Suppressor macrophage treated with lipopolysaccharide for 4 hours (primary cell): ENCODE results near the gene RBFOX2.

ENCODE experiments used
- DNase-seq: peaks from one replicate; pipeline ENCODE4 v3.0.0-alpha.2; 2020

RBFOX2 gene

DNA sequence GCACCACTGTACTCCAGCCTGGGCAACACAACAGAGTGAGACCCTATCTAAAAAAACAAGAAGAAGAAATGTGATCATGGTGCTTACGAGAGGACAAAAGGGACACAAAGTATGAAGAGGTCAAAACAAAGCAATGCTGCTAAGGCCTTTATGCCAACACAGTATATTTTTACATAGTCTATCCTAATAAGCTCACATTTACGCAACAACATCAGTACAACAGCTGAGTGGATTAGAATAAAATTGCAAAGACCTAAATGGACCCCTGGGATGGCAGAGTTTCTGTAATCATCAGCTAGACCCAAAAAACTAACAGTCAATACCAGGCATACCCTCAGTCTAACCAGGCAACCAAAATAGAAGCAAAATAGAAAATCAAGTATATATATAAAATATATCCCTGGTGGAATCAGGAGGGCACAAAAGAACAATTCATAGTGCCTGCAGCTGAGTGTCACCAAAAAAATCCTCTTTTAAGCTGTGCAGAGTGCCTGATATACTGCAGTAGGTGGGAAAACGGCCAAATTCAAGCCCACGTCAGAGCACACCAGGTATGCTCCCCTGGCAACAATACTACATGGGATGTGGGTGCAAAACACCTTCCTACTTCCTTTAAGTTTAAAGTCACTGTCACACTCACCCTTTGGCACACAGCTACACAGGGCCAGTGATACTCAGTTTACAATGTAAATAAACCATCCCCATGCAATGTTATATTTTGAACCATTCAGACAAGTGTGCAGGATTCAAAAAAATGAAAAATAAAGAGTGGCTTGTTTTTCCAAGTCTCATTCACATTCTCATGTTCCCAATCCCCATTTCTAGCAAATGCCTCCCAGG is 57.8 kb downstream of the RBFOX2 start:
- DNase-seq, result no peak

DNA sequence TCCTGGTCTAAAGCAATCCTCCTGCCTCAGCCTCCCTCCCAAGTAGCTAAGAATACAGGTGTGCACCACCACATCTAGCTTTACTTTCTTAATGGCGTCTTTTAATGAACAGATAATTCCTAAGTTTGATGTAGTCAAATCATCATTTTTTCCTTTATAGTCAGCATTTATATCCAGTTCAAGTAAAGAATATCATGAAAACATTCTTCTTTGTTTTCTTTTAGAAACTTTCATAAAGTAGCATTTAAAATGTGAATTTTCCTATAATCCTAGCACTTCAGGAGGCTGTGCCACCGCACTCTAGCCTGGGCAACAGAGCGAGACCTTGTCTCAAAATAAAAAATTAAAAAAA is 61.6 kb downstream of the RBFOX2 start:
- DNase-seq, result no peak

DNA sequence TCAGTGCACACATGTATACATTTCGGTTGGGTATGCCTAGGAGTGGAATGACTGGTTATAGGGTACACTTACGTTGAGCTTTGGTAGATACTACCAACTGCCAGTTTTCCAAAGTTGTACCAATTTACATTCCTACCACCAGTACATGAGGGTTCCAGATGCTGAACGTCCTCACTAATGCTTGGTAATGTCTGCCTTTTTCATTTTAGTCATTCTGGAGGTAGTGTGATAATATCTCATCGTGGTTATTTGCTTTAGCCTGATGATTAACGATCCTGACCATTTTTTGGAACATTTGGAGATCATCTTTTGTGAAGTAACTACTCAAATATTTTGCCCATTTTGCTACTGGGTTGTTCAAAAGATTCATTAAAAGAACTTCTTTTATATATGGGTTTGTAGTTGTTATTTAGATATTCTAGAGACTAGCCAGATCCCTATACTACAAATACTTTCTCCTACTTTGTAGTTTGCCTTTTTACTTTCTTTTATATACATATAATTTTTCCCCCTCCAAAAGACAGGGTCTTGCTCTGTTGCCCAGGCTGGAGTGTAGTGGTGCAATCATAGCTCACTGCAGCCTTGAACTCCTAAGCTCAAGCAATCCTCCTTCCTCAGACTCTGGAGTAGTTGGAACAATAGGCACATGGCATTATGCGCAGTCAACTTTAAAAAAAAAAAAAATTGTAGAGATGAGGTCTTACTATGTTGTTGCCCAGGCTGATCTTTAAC is 62.1 kb downstream of the RBFOX2 start:
- no peak for DNase-seq

DNA sequence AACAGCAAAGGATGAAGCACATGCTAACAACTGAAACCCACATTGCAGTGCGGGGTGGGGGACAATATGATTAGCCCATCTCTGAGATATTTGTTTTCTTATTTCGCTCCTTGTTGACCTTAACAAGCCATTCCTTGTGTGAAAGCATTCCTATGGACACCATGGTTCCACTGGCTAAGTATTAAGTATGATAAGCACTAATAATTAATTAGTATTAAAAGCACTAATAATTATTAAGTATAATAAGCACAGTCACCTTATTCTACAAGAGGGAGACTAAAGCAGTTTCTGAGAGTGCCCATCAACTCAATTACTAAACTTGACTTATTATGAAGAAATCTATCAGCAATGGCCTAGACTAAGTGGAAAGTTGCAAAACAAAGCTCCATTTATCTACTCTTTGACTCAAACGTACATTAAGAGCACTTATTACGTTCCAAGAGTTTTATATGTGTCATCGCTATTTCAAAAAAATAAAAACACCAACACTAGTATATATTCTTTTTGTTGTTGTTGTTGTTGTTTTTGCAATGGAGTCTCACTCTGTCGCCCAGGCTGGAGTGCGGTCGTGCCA is 65.3 kb downstream of the RBFOX2 start:
- no peak for DNase-seq

DNA sequence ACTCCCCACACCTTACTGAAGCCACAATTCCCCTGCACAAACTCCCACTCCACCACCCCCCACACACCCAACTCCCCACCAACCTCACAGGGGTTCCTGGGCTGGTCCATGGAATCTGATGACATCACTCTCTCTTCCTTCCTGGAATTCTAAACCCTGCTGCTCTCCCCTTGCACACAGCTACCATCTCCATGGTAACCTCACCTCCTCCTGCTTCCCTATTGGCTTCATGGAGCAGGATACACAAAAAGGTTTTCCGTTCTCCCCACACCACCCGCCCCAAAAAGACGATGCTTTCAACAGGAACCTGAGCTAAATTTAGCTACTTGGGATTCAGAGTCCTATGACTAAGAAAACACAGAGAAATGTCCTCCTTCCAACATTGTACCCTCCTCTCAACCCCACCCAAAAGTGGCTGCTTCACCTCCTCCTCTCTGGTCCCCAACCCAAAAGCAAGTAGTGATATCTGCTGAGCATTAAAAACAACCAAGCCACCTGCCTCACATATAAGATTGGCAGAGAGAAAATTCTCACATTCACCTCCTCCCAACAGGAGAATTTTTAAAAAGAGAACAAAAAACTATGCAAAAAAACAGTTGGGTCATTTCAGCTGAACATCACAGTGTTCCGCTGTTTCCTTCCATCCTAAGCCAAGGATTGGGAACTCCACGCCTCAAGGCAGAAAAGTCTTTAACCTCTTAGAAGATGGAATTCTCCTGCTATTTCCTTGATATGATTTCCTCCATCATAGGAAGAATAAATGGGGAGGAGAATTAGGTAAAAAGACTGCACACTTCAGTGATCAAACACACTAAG is 66.9 kb downstream of the RBFOX2 start:
- DNase-seq, result no peak

DNA sequence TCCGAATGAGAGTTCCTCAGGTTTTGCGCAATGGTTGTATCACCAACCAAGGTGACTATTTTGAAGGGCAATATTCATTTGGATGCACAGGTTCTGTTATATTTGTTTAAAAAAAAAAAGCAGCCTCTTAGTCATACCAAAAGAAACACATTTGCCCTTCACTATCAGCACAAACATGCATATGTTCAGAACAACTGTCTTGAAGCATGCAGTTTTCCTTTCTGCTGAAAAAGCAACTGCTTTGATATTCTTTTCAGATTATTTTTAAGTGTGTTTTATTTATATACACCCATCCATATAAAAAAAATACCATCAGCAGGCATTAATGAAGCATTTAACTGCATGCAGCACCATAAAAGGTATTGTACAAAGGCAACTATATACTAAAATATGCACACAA is 67.8 kb downstream of the RBFOX2 start:
- no peak for DNase-seq

DNA sequence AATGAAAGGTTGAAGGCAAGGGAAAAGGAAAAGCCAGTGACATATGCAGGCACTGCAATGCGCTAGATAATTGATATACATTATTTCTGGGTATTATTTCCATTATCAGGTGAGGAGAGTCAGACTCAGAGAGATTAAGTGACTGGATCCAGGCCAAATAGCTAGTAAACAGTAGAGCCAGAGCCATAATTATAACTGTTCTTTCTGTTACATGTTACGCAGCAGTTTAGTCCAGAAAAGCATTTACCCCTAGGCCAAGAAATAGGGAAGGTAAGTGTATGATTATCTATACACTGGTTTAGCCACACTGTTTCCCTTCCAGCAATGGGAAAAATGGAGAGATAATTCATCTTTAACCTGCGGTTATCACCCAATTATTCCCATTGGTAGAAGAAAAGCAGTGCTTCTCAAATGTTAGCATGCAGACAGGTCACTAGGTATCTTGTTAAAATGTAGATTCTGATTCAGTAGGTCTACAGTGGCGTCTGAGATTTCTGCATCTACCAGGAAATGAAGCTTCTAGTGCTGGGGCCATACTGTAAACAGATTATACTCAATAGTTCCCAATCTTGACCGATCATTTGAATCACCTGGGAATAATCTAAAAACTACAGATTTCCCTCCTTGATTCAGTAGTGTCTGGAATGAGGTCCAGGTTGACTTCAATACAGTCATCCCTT is 69.4 kb downstream of the RBFOX2 start:
- DNase-seq, result no peak

DNA sequence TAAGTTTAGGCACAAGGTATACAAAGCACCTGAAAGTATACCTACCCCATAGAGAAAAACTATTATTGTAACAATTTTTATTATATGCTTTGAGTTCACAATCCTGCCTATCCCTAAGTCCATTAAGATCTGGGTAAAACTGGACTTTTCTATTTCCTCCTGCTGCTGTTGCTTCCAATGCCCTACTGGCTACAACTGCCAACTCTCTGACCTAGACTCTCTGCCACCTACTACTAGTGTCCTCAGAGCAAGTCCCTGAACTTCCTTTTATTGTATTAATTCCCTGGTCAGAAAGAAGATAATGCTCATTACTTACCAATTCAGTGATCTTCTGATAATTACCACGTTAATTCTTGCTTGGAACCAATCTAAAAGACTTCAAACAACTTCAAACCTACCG is 70.3 kb downstream of the RBFOX2 start:
- DNase-seq, result no peak

DNA sequence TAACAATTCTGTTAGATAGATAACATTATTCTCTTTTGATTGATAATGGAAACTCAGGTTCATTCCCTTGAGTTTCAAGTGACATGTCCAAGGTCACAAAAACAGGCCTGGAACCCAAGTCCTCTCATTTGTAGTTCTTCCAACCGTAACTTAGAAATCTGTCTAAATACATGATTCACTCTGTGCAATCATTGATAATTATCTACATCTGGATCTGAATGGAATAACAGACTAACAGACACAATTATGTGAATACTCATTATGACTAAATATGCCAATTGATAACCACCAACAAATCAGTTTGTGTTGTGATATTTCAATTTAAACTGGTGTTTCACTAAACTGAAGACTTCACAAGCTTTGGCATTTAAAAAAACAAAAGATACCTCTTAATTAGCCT is 71.0 kb downstream of the RBFOX2 start:
- no peak for DNase-seq

DNA sequence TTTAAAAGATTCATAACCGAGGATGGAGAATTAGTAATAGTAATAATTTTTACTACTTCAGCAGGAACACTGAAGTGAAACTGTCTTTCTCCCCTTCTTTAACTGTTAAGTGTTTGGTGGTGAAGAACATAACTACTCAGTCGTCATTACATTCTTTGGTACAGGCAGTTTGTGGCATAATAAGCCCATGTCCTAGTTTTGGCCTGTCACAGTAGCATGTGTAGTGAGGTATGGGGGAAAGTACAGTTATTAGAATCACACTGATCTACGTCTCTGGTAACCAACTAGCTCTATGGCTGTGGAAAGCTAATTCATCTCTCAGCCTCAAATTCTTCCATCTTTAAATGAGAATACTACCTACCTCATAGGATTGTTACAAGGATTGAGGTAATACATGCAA is 71.8 kb downstream of the RBFOX2 start:
- no peak for DNase-seq

DNA sequence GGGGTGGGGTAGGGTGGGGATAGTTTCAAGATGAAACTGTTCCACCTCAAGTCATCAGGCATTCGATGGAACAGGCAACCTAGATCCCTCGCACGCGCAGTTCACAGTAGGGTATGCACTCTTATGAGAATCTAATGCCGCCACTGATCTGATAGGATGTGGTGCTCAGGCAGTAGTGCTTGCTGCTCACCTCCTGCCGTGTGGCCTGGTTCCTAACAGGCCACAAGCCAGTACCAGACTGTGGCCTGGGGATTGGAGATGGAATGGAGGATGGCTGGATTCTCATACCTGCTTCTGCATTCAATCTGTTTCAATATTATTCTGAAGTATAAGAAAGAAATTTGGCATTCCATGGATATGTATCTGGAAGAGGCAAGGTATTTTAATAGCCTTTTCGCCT is 73.1 kb downstream of the RBFOX2 start:
- DNase-seq, result no peak

DNA sequence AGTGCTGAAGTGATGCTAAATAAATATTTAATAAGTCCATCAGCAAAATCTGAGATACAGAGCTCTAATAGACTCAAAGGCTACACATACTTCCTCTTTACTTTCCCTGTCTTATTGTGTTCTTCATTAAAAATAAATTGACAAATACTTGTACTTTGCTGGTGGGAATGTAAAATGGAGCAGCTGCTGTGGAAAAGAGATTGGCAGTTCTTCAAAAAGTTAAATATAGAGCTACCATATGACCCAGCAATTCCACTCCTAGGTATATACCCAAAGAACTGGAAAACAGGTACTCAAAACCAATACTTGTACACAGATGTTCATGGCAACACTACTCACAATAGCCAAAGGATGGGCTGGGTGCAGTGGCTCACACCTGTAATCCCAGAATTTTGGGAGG is 76.0 kb downstream of the RBFOX2 start:
- no peak for DNase-seq

DNA sequence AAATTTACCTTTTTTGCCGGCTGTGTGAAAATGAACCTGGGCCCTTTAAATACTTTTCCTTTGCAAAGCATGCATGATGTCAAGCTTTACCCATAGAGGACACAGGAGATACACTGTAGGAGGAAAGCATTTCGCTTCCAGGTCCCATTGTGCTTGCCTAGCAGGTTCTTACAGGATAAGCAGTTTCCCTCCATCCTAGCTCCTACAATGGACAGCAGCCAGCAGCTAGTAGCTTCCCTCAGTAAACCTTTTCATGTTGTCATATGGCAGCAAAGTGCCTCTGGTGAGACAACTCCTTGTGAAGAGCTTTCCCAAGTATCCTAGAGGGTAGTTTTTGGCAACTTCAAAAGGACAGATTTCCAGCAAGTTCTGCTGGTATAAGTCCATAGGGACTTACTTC is 78.4 kb downstream of the RBFOX2 start:
- DNase-seq, result no peak

DNA sequence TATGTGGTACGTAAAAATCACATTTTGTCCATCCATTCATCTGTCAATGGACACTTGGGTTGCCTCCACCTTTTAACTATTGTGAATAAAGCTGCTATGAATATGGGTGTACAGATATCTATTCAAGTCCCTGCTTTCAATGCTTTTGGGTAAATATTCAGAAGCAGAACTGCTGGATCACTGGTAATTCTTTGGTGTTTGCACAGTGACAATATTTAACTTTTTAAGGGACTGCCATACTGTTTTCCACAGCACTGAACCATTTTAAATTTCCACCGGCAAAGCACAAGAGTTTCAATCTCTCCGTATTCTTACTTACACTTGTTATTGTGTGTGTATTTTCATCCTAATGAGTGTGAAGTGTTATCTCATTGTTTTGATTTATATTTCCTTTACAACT is 79.4 kb downstream of the RBFOX2 start:
- no peak for DNase-seq

DNA sequence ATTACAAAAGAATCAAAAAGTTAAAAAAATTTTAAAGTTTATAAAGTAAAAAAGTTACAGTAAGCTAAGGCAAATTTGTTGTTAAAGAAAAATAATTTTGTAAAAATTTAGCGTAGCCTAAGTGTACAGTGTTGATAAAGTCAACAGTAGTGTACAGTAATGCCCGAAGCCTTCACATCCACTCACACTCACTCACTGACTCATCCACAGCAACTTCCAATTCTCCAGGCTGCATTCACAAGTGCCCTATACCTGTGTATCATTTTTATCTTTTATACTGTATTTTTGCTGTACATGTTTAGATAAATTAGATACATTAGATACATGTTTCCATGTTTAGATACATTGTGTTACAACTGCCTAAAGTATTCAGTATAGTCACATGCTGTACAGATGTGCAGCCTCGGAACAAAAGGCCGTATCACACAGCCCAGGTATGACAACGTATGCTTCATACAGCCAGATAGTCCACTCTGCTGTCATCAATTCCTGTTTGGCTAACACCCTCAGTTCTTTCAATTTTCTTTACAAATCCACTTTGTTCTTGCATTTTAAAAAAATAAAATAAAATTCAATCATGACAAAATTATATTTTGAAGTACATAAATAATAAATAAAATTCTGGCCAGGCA is 80.7 kb downstream of the RBFOX2 start:
- no peak for DNase-seq

DNA sequence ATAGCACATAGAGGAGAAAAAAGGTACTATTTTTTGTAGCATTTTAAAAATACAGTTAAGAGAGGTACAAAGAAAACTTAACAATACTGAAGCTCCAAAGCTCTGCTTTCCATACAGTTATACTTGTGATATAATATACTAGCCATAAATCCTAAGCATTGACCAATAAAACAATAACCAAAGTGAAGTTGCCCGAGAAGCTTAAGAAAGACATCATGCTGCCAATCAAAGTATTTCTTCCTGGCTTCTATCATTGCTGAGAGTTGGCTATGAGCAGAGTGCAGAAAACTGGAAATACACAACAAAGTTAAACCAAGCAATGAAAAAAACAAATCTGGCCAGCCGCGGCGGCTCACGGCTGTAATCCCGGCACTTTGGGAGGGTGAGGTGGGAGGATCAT is 84.2 kb downstream of the RBFOX2 start:
- DNase-seq, result no peak

DNA sequence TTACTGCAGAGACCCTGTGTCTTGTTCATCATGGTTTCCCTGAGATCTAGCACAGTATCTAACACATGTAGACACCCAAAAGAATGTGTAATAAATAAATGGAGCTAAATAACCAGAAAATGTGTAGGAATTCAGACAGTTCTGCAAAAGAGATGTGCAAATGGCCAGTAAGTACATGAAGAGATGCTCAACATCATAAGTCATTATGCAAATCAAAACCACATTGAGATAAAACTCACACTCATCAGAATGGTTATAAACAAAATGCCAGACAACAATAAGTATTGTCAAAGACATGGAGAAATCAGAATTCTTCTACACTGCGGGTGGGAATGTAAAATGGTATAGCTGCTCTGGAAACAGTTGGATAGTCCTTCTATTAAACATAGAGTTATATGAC is 88.5 kb downstream of the RBFOX2 start:
- no peak for DNase-seq

DNA sequence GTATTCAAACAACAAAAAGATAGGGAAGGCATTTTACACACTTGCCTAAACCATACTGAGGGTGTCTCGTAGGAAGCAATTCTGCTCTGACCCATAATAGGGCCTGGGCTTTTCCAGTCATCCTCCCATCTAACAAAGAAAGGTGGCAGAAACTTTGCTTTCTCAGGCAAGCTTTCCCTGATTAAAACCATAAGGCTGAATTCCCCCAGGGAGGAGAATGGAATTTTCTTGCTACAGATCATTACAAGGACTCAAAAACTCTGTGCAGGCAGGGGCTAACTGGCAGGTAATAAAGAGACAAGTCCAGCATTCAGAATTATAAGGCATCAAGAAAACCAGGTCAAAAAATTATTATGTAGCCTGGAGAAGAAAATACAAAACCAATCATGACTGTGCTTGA is 90.4 kb downstream of the RBFOX2 start:
- no peak for DNase-seq

DNA sequence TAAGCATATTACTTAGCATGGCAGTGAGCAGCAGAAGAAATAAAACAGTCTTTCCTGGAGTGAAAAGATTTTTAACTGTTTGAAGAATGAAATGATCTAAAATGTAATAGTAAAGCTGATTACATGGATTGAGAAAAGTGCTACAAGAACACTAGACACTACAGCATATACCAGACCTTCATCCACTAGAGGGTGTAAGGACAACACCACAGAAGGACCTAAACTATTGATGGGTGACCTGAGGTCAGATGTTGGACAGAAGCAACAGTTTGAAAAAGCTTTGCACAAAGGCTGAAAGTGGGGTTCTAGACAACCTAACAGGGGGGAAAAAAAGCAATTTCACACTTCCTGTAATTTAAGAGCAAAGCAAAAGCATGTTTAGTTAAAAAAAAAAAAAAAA is 97.7 kb downstream of the RBFOX2 start:
- peak; percentile 40 for DNase-seq

DNA sequence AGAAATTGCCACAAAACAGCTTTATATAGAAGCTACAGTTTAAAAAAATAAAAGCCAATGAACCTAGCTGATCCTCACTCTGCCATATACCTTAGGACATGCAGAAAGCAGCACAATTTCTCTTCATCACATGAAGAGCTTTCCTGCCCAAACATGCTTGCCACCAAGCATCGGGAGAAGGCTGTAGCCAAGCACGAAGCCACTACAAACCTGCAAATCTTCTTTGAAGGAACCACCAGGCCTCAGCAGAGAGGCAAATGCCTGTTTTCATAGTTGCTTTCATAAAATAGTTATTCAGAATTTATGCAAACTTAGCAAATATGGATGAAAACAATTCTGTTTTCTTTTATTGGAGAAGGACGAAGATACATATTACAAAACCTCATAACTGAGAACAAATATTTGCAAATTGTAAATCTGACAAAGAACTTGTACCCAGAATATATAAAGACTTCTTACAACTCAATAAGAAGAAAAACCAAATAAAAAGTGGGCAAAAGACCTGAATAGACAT is 100.3 kb downstream of the RBFOX2 start:
- no peak for DNase-seq

DNA sequence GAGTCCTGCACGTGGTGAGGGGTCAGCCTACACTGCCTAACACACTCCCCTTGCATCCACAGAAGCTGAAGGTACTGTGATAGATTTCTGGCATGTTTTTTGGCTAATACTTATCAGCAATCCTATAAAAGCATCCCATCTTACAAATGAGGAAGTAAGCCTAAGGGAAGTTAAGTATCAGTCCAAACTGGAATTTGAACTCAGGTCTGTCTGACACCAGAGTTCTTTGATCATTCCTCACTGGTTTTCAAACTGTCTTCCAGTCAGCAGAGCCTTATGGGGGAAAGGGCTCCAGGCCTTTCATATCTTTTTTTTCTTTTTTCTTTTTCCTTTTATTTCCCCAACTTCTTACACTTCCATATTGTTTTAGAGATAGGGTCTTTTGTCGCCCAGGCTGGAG is 105.6 kb downstream of the RBFOX2 start:
- DNase-seq, result no peak

DNA sequence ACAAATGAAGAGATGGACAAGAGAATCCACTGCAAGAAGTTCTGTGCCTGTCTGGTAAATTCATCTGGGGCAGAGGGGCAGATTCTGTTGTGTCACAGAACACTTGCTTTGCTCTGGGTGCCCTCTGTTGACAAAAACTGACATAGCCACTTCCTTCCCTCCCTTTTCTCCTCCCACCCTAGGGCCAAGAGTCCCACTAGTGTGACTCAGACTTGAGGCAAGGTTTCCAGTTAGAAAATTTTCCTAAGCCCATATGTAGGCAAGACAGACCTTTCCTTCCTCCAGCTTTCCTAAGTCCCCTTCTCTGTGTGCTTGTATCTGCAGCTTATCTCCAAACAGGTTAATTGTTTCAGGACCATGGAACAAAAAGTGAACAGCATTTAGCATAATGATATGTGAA is 106.8 kb downstream of the RBFOX2 start:
- peak; percentile 82 for DNase-seq
